Measurements from ENCODE around the gene CLUH. TPM values are rescaled to one million over a fixed set of nuclear protein-coding genes. Genes with fewer than 3 reads are reported as not detected.

Gene CLUH
- polyA plus RNA-seq, 2 of the 4 experiments (the other 2 are of a cell fraction): 23.6 to 93.1 TPM

GRCh38 chr17:2749784-2750181 lies 38.2 kb upstream of the CLUH start:
- DNase-seq (ENCODE audit: low read depth in 1 of 2, low spot score in 1 of 2) (peak; percentile 73 to 83), ATAC-seq (peak; percentile 89 to 96), FAIRE-seq (no peak)
- H3K4me2 ChIP-seq: peak overlapping the region; percentile 94
- H3K4me3 ChIP-seq: peak overlapping the region; percentile 51
- 1% methylated on average over 9 of the region's 35 CpGs for WGBS (ENCODE audit: missing lambda C conversion rate)
- no peak overlapping the region for H3K27ac ChIP-seq
- ChIA-PET POLR2A (no interaction called here), CTCF (interaction anchor here (0.8 to 1.4 kb wide), 4 partner anchors 9 to 153 kb away, joined by 3 to 5 read pairs (median 4); no protein-coding TSS in a partner anchor)
- TF ChIP-seq TFCP2L1 (CRISPR knock-in tag; IDR thresholded peaks at IDR 0.05) (0 out of 2 replicates have a peak, but pooled peaks have one; percentile 40), RAD21 (conservative IDR thresholded peaks at IDR 0.05 in 1 of 2, IDR thresholded peaks at IDR 0.05 in 1 of 2) (peak in 1 of 2 experiments; percentile 22; a peak in 1 of 5 replicates), GATA3 (IDR thresholded peaks at IDR 0.05; ENCODE audit: borderline replicate concordance) (no peak), MYC (IDR thresholded peaks at IDR 0.05; ENCODE audit: borderline replicate concordance, low read length) (peak; percentile 52; the same call in 1 of the 2 replicates), ZFP36 (IDR thresholded peaks at IDR 0.05; ENCODE audit: borderline replicate concordance, partially characterized antibody) (peak; percentile 44), HDAC2 (IDR thresholded peaks at IDR 0.05) (peak; percentile 68; the same call in 1 of the 2 replicates), NR3C1 (IDR thresholded peaks at IDR 0.05) (no peak), CEBPB (IDR thresholded peaks at IDR 0.05) (no peak), RFX5 (IDR thresholded peaks at IDR 0.05) (no peak), HOXB5 (CRISPR knock-in tag; IDR thresholded peaks at IDR 0.05) (peak; percentile 81), EHMT2 (IDR thresholded peaks at IDR 0.05; ENCODE audit: low read depth) (peak; percentile 89), HES2 (IDR thresholded peaks at IDR 0.05) (no peak), E2F6 (IDR thresholded peaks at IDR 0.05; ENCODE audit: borderline replicate concordance, low read depth) (0 out of 2 replicates have a peak, but pooled peaks have one; percentile 21), MAZ (IDR thresholded peaks at IDR 0.05; ENCODE audit: borderline replicate concordance, low read depth, low read length) (peak; percentile 54; the same call in 1 of the 2 replicates), JUNB (IDR thresholded peaks at IDR 0.05) (no peak), RNF2 (IDR thresholded peaks at IDR 0.05; ENCODE audit: borderline replicate concordance, low read depth) (no peak), TP53 (CRISPR knock-in tag; IDR thresholded peaks at IDR 0.05) (no peak), MAX (IDR thresholded peaks at IDR 0.05) (peak; percentile 75), KDM1A (IDR thresholded peaks at IDR 0.05; ENCODE audit: low read depth) (no peak), FOXS1 (CRISPR knock-in tag; IDR thresholded peaks at IDR 0.05) (peak; percentile 74; the same call in 1 of the 2 replicates), HOXB13 (CRISPR knock-in tag; IDR thresholded peaks at IDR 0.05; ENCODE audit: low read depth) (no peak)
- TF ChIP-seq, protein P1, sequence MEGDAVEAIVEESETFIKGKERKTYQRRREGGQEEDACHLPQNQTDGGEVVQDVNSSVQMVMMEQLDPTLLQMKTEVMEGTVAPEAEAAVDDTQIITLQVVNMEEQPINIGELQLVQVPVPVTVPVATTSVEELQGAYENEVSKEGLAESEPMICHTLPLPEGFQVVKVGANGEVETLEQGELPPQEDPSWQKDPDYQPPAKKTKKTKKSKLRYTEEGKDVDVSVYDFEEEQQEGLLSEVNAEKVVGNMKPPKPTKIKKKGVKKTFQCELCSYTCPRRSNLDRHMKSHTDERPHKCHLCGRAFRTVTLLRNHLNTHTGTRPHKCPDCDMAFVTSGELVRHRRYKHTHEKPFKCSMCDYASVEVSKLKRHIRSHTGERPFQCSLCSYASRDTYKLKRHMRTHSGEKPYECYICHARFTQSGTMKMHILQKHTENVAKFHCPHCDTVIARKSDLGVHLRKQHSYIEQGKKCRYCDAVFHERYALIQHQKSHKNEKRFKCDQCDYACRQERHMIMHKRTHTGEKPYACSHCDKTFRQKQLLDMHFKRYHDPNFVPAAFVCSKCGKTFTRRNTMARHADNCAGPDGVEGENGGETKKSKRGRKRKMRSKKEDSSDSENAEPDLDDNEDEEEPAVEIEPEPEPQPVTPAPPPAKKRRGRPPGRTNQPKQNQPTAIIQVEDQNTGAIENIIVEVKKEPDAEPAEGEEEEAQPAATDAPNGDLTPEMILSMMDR (IDR thresholded peaks at IDR 0.05): no peak
- TF ChIP-seq, protein P2, sequence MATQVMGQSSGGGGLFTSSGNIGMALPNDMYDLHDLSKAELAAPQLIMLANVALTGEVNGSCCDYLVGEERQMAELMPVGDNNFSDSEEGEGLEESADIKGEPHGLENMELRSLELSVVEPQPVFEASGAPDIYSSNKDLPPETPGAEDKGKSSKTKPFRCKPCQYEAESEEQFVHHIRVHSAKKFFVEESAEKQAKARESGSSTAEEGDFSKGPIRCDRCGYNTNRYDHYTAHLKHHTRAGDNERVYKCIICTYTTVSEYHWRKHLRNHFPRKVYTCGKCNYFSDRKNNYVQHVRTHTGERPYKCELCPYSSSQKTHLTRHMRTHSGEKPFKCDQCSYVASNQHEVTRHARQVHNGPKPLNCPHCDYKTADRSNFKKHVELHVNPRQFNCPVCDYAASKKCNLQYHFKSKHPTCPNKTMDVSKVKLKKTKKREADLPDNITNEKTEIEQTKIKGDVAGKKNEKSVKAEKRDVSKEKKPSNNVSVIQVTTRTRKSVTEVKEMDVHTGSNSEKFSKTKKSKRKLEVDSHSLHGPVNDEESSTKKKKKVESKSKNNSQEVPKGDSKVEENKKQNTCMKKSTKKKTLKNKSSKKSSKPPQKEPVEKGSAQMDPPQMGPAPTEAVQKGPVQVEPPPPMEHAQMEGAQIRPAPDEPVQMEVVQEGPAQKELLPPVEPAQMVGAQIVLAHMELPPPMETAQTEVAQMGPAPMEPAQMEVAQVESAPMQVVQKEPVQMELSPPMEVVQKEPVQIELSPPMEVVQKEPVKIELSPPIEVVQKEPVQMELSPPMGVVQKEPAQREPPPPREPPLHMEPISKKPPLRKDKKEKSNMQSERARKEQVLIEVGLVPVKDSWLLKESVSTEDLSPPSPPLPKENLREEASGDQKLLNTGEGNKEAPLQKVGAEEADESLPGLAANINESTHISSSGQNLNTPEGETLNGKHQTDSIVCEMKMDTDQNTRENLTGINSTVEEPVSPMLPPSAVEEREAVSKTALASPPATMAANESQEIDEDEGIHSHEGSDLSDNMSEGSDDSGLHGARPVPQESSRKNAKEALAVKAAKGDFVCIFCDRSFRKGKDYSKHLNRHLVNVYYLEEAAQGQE (IDR thresholded peaks at IDR 0.05): peak; percentile 98
- peaks cover 7% of the 10 kb centered on the region for H3K4me1 ChIP-seq
- H3K9me3 ChIP-seq: no peaks in the 10 kb centered on the region

Data from A549 (cell line).